HG03378 (cell line): ENCODE measurements around the gene RASL10B.

Experiments
- ATAC-seq: cut with Tn5 transposase; IDR thresholded peaks from one replicate; pipeline ENCODE4 v1.9.1; 2021; ENCODE audit warnings: mild to moderate bottlenecking, moderate library complexity; ENCODE audit not compliant: unreplicated experiment

Gene RASL10B

GRCh38 chr17:35791681-35792350 is 60.4 kb downstream of the RASL10B start:
- no peak for ATAC-seq
